GM21619 (cell line): Measurements from ENCODE around the gene EFCAB5.
"Not testable (repeated sequence)": the region's sequence is repeated elsewhere in the genome, so short reads cannot be mapped to it uniquely, and the experiment has no call there.

ENCODE experiments used
- ATAC-seq: cut with Tn5 transposase; IDR thresholded peaks from one replicate; pipeline ENCODE4 v1.9.1; 2021; ENCODE audit not compliant: unreplicated experiment

The EFCAB5 gene

DNA sequence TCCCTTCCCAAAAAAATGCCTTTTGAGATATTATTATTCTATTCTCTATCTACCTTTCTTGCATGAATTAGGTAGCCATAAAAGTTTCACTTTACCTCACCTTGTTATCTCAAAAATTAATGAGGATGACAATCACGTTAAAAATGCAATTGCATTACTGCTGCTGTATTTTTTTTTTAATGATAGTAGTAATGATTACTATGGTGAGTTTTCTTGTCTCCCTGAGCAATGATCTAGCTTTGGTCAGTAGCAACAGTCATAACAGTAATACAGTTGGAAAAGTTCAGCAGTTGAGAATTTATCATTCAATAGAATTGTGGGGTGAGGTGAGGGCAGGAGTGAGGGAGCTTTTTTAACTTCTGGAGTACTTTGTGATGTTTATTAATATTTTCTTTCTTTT is at the start of gene EFCAB5:
Gene EFCAB5, plus strand, starts transcription at position 301 of the 400 bp plus-strand sequence. CDS start 163 bp downstream, outside the sequence.
- ATAC-seq = no peak

DNA sequence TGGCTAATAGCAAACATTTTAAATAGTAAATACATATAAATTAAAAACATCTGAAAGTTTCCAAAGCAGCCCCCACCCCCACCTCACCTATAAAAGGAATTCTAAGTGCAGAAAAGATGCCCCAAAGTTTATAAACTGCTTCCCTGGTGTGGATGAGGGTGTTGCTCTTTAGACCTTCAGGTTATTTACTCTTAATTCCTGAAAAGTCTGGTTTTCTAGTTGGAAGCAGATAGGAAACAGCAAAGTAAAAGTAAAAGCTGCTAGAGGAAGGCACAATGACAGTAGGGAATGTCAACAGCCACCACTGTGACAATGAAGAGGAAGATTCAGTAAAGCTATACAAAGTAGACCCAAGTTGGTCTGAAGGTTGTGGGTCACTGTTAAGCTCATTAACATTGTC is 49.2 kb upstream of the EFCAB5 start:
- ATAC-seq = no peak

DNA sequence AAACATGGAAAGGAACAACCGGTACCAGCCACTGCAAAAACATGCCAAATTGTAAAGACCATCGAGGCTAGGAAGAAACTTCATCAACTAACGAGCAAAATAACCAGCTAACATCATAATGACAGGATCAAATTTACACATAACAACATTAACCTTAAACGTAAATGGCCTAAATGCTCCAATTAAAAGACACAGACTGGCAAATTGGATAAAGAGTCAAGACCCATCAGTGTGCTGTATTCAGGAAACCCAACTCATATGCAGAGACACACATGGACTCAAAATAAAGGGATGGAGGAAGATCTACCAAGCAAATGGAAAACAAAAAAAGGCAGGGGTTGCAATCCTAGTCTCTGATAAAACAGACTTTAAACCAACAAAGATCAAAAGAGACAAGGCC is 44.3 kb upstream of the EFCAB5 start:
- not testable (repeated sequence) for ATAC-seq

DNA sequence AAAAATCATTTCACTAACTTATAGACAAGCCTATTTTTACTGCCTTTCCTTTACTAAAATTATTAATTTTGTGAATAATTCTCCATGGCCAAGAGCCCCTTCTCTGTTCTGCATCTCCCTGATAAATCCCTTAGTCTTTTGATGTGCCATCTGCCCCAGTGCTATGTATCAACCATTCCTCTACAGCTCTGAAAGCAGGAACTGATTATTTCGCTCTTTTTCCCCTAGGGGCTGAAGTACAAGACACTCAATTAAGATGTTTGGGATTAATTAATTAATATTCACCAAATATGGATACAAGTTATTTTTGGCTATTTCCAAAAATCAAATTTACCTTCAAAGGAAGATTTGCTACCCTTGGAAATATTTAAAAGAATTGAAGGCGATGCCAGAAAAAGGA is 38.0 kb upstream of the EFCAB5 start:
- no peak for ATAC-seq

DNA sequence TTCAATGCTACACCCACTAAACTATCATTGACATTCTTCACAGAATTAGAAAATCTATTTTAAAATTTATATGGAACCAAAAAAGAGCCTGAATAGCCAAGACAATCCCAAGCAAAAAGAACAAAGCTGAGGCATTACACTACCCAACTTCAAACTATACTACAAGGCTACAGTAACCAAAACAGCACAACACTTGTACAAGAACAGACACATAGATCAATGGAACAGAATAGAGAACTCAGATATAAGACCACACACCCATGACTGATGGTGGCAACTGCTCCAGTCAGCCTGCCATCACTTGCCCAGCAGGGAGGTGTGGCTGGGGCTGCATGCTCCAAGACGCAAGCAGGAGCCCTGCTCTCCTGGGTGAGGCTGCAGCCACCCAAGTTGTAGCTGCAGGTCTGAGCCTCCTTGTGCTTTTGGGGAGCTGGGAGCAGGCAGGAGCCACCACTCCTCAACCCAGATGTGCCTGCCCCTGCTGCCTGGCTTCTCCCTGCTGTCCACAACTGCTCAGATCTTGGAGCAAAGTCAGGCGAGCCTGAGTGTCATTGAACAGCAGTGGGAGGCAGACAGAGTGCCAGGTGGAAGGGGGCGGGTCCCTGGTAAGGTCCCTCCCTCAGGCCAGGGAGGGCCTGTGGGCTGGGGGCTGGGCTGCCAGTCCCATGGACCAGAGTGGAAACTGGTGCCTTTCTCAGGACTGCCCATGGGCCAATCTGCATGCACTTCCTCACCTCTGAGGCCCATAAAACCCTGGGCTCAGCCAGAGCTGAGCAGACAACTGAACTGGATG is 36.2 kb upstream of the EFCAB5 start:
- ATAC-seq = no peak

DNA sequence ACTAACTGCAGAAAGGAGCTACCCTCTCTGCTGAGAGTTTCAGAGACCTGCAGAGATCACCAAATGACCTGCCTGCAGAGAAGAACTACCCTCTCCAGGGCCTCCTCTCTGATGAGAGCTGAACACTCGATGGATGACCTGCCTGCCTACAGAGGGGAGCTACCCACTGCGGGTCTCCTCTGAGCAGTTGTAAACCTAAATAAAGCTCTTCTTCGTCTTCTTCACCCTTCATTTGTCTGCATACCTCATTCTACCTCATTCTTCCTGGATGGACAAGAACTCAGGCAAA is 35.6 kb upstream of the EFCAB5 start:
- no peak for ATAC-seq

DNA sequence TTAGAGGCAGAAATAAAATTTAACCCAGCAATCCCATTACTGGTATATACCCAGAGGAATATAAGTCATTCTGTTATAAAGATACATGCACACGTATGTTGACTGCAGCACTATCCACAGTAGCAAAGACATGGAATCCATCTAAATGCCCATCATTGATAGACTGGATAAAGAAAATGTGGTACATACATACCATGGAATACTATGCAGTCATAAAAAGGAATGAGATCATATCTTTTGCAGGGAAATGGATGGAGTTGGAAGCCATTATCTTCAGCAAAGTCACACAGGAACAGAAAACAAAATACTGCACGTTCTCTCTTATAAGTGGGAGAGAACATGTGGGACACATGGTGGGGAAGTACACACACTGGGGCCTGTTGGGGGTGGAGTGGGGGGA is 34.5 kb upstream of the EFCAB5 start:
- no peak for ATAC-seq

DNA sequence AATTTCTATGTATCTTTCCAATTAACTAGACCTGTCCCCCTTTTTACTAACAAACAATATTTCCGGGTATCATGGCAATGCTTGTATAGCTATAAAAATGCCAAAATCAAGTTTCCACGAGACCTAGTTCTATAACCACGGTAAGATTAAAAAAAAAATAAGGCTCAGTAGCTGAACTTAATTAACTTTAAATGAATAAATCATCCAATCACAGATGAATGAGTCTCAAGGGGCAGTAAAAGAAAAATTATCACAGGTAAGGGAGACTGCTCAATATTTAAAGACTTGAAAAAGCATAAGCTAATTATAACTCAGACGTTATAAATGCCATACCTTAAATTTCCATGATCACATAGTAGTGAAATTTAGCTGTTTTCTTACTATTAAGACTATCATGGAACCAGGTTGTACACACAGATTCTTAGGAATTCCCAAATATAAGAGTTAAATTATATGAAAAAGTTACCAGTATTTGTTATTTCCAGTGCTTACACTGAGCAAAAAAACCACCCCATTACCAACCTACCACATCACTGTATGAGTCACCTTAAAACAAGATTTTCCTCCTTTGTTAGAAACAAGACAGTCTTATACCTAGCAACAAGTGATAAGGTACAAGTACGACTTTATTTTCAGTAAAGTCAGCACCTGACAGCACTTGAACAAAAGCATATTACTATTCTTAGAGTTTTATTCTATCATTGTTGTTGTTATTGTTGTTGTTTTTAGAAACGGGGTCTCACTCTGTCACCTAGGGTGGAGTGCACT is 32.0 kb upstream of the EFCAB5 start:
- no peak for ATAC-seq

DNA sequence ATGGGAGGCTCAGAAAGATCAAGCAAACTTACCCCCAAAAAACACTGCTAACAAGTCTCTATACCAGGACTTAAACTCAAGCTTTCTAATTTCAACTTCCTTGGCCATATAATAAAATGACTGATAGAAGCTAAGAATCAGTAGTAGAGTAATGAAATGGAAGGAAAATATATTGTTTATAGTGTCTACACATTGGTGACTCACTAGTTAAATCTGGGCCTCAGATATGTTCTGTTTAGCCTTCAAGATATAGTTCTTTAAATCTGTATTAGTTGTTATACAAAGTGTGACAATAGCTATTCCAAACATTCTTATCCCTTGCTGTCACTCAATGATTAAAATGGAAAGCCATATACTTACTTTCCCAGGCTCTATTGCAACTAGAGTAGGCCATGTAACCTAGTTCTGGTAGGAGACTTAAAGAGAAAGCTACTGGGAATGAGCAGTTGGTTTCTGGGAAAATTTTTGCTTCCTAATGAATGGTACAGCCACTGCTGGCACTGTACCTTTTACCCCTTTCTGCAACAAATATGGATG is 29.7 kb upstream of the EFCAB5 start:
- no peak for ATAC-seq

DNA sequence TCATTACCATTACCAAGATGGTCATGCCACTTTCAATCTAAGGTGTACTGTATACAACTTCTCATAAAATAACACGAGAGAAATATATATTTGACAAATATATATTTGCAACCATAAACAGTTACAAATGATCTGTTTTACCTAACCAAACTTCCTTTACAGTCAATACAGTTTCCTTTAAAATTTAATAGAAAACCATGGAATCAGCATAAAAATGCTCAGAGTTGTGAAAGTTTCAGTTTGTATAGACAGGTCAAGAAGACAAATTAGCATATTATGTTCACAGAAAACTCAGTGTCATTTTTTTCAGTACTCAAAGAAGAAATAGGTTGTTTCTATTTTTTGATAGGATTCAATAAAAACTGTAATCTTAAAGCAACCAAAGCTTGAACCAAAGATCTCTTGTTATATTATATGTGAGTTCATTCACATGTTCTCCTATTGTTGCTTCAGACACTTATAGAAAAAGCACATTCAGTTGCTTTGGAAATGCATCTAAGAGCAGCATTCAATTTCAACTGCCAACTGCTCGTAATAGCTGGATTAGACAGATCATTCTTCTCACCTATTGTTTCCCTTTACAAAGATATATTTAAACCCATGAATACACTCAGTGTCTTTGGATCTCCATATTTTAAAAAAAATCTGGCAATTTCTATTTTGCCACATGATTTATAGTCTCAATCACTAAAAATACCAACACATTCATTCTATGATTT is 26.5 kb upstream of the EFCAB5 start:
- no peak for ATAC-seq

DNA sequence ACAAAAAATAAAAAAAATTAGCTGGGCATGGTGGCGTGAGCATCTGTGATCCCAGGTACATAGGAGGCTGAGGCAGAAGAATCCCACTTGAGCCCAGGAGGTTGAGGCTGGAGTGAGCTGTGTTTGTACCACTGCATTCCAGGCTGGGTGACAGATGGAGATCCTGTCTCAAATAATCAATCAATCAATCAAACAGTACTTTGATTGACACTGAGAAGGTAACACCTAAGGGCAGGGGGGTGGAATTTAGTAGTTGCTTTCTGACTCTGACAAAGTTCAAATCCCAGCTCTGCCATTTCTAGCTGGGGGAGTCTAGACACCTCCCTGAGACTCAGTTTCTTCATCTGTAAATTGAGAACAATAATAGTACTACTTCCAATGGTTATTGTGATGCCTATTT is 23.4 kb upstream of the EFCAB5 start:
- ATAC-seq = no peak

DNA sequence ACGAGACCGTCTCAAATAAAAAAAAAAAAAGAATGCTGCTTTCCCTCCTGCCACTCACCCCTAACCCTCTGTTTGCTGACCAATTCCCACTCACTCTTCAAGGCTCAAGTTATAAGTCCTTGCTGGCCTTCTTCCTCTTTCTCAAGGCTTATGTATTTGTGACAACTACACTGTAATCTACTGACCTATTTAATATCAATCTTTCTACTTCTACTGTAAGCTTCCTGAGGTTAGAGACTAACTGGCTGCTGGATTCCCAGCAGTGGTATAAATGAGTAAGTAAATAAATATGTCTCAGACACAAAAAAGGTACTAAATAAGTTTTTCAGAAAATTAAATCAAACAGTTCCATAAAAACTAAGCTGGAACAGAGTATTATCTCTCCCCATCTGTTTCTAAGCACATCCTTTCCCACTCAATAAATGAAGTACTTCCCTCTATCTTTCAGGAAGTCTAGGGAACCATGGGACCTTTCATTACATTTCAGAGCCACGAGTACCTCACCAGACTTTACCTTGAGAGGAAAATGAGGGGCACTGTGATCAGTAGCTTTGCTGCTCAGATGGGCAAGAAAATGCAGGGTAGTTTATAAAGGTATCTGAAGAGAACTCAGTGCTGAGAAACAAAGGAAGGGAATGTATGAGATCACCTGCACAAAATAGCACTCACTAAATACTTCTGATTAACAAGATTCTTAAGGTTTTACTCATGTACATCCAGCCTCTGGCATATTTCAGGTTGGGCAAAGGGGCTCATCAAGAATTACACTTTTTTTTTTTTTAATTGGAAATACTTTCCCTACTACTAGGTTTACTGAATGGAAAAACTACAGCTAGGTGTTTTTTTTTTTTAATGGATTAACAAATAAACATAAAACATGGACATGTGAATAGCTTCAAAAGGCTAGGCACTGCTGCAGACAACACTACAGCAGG is 22.2 kb upstream of the EFCAB5 start:
- ATAC-seq = no peak

DNA sequence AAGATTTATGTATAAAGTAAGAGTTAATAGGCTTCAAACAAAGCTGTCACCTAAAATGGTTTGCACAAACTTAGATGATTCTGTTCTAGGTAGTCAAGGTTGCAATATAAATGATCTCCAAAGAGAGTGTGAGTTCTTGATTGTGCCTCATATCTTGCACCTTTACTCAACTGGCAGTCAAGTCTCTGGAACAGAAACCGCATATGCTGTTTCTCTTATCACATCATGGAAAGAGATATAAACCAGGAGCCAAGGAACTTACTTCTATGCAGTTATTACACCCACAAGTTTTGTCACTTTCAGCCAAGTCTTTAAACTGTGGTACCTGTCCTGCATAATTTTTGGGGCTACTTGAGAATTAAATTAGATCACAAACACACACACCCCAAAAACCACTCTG is 16.6 kb upstream of the EFCAB5 start:
- ATAC-seq = no peak

DNA sequence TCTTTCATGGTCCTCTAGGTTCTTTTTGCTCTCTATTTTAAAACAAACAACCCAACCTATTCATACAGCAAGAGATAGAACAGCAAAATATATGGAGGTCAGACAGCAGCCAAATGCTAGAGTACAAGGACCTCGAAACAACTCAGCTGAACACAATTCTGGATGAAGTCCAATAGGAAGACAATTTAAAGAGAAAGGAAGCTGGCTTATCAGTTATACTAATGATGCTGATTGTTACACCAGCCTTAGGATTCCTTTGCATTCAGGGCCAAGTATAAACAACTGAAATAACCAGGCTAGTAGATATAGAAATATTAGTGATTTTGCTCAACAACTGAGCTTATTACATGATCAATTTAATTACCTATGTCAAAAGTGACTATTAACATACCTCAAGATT is 13.9 kb upstream of the EFCAB5 start:
- ATAC-seq = no peak

DNA sequence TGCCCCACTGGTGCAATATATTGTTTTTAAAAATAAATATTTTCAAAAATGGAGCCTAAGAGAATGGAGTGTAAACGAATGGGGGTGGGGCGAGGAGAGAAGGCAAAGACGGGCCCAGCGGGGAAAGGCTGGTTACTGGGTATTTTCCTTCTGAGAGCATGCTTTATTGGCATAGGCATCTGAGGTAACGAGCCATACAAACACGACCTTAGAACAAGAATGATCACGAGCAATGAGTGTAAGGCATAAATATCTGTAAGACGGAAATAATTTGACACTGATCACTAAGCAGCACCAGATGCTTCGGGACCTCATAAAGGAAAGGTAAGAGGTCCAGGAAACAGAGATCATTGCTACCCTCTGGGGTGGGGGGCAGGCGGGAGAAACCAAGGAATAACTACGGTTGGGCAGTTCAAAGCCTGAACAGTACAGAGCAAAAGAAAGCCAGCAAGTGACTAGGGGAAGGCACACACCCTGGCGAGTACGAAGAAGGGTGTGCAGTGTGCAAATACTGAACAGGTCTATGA is 12.4 kb upstream of the EFCAB5 start:
- ATAC-seq = no peak

DNA sequence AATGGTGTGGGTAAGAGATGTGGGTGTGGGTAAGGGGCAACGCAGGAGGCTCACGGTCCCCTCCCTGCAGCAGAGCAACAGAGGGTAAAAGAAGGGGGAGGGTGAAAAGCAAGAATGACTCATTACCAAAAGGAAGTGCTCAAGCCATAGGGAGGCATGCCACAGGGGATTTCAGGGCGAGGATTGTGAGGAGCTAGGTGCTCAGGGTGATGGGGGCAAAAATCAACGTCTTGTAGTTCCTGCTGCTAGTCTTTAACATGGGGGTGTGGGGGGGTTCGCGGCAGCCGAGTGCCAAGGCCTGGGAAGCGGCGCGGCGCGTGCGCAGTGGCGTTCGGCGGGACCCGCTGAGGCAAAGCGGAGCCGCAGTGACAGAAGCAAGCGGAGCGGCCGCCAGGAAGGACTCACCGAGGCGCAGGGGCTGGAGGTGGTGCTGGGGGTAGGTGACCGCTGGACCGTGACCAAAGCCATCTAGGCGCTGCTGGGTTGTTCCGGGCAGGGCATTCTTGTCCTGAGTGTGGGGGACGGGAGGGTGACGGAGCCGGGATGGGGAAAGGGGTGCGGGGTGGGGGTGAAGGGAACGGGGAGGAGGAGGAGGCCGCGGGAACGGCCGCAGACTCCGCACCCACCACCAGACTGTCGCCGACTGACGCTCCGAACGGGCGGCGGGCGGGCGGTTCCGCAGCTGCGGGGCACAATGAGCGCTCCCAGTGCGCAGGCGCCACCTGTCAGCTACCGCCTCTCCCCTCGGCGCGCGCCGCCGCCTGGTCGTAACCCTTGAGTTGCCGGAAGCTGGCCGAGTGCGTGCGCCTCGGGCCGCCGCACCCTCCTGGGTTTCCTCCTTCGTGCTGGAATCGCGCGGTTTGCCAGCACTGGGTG is 11.7 kb upstream of the EFCAB5 start, which contains the start of gene SSH2:
Gene SSH2, minus strand, starts transcription at position 696 of the 876 bp plus-strand sequence. Its CDS starts 228 bp downstream, at position 468.
- peak; percentile 37 for ATAC-seq

DNA sequence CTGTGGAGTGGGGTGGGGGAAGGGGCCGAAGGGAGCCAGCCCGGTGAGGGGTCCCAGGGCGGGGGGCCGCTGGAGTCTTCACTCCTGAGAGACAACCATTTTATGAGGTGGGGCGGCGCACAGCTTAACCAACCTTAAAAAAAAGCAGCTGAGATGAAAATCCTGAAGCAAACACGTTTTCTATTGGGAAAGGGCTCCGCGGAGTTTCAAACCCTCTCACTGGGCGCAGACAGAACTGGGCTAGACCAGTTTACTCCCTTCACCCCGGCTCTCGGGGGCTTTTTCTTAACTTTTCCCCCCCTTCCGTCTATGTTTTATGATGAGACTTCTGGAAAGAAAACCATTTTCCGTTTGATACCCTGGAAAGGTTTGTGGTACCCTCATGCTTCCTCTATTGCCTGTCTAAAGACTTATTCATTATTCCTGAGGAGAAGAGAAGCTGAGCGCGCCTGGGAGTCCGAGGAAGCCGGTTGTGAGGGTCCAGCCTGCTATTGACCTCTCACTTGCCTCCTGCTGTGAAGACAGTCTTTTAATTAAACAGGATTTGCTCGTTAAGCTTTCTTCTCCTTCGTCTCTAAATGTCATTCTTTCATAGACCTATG is 10.9 kb upstream of the EFCAB5 start:
- no peak for ATAC-seq

DNA sequence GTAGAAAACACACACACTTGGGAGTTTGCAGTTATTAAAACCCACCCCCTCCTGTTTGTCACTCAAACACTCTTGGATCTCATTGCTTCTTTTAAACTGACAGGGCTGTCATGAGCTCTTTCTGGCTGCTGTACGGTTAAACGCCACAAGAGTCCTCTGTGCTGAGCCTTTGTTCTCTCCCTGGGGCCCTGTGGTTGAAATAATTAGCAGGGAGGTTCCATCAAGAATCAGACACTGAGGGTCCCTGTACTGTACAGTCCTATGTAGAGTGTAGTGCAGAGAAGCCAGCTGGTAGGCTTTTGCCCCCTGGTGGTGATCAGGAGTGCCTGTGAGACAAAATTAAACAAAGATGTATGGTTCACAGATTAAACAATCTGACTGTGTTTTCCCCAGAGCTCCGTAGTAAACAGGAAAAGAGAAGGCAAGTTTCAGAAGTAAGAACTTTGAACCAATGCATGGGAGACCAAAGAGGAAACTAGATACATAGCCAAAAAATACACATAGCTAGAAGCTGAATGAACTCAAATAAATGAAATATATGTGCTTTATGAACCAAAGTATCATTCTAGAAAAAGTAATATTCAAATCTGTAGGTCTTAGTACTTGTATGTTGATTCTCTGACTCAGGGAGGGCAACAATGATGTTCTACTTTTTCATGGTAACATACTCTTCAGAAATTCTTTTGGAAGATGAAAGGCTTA is 10.1 kb upstream of the EFCAB5 start:
- ATAC-seq = peak; percentile 69
